ENCODE measurements around the gene SCN7A. TPM values are rescaled to one million over a fixed set of nuclear protein-coding genes. Genes with fewer than 3 reads are reported as not detected.

SCN7A gene
- polyA plus RNA-seq, 1 donor, result 6.7 TPM

GRCh38 chr2:166454006-166454595 is 39.9 kb downstream of the SCN7A start:
- DNase-seq, result no peak
- H3K36me3 ChIP-seq (ENCODE audit: control insufficient read depth, insufficient read depth, low read length), result no peaks in the 10 kb centered on the region
- H3K9me3 ChIP-seq (ENCODE audit: control insufficient read depth, low read depth, low read length), result no peaks in the 10 kb centered on the region
- no peak overlapping the region for H3K4me3 ChIP-seq (ENCODE audit: low read length)
- H3K27ac ChIP-seq (ENCODE audit: low read length), result no peak overlapping the region
- WGBS (ENCODE audit: insufficient coverage, low lambda C conversion rate), result 80% methylated on average over 1 of the region's 2 CpGs
- no peaks in the 10 kb centered on the region for H3K4me1 ChIP-seq (ENCODE audit: control insufficient read depth, insufficient read depth, low read length)
- no peaks in the 10 kb centered on the region for H3K27me3 ChIP-seq (ENCODE audit: control insufficient read depth, insufficient read depth, low read length)

DNA sequence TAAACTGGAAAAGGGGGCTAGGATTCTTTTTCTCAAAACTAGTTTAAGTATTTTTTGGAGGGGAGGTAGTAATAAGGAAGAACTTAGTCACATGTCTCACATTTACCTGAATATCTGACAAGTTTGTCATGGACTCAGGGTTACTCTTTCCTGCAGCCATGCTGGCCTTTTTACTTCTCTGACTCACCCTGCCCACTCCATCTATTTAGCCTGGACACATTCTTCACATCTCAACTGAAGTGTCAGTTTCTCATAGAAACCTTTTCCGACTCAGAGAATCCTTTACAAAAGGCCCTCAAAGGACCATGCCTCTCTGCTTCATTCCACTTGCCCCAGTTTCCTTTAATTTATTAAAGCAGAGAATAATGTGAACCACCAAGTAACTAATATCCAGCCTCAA is 42.6 kb downstream of the SCN7A start:
- DNase-seq, result no peak
- Histone ChIP-seq H3K27me3 (ENCODE audit: control insufficient read depth, insufficient read depth, low read length) (no peaks in the 10 kb centered on the region), H3K36me3 (ENCODE audit: control insufficient read depth, insufficient read depth, low read length) (no peaks in the 10 kb centered on the region), H3K4me1 (ENCODE audit: control insufficient read depth, insufficient read depth, low read length) (no peaks in the 10 kb centered on the region), H3K27ac (ENCODE audit: low read length) (no peak overlapping the region), H3K4me3 (ENCODE audit: low read length) (no peak overlapping the region), H3K9me3 (ENCODE audit: control insufficient read depth, low read depth, low read length) (no peaks in the 10 kb centered on the region)
- WGBS (ENCODE audit: insufficient coverage, low lambda C conversion rate), result no CpG with 5 or more reads among the region's 1 CpG

DNA sequence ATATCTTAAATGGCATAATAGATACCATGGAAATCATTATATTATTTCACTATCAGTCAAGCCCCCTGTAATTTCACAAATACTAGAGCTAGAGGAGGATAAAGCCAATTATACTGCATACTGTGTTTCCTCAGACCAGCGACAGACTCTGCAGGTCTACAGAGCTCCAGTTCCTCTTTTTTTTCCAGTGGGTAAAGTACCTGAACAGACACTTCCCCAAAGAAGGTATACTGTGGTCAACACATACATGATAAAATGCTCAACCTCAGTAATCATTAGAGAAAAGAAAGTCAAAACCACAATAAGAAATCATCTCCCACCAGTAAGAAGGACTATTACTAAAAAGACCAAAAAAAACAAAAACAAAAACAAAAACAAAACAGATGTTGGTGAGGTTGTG is 44.6 kb downstream of the SCN7A start:
- DNase-seq, result no peak
- no peaks in the 10 kb centered on the region for H3K36me3 ChIP-seq (ENCODE audit: control insufficient read depth, insufficient read depth, low read length)
- no peaks in the 10 kb centered on the region for H3K27me3 ChIP-seq (ENCODE audit: control insufficient read depth, insufficient read depth, low read length)
- H3K27ac ChIP-seq (ENCODE audit: low read length), result no peak overlapping the region
- no peaks in the 10 kb centered on the region for H3K4me1 ChIP-seq (ENCODE audit: control insufficient read depth, insufficient read depth, low read length)
- H3K4me3 ChIP-seq (ENCODE audit: low read length), result no peak overlapping the region
- WGBS (ENCODE audit: insufficient coverage, low lambda C conversion rate), result no CpG with 5 or more reads among the region's 1 CpG
- no peaks in the 10 kb centered on the region for H3K9me3 ChIP-seq (ENCODE audit: control insufficient read depth, low read depth, low read length)

- Histone ChIP-seq H3K4me3 (ENCODE audit: low read length) (no peak overlapping the region), H3K4me1 (ENCODE audit: control insufficient read depth, insufficient read depth, low read length) (no peaks in the 10 kb centered on the region), H3K9me3 (ENCODE audit: control insufficient read depth, low read depth, low read length) (no peaks in the 10 kb centered on the region), H3K36me3 (ENCODE audit: control insufficient read depth, insufficient read depth, low read length) (no peaks in the 10 kb centered on the region), H3K27ac (ENCODE audit: low read length) (no peak overlapping the region), H3K27me3 (ENCODE audit: control insufficient read depth, insufficient read depth, low read length) (no peaks in the 10 kb centered on the region)
- DNase-seq, result no peak
These were observed 45.9 kb downstream of the SCN7A start for GRCh38 chr2:166448106-166448505.

GRCh38 chr2:166444306-166444705 is 49.7 kb downstream of the SCN7A start:
- no peak overlapping the region for H3K4me3 ChIP-seq (ENCODE audit: low read length)
- no peak overlapping the region for H3K27ac ChIP-seq (ENCODE audit: low read length)
- DNase-seq, result no peak
- H3K36me3 ChIP-seq (ENCODE audit: control insufficient read depth, insufficient read depth, low read length), result no peaks in the 10 kb centered on the region
- no peaks in the 10 kb centered on the region for H3K9me3 ChIP-seq (ENCODE audit: control insufficient read depth, low read depth, low read length)
- no peaks in the 10 kb centered on the region for H3K27me3 ChIP-seq (ENCODE audit: control insufficient read depth, insufficient read depth, low read length)
- no peaks in the 10 kb centered on the region for H3K4me1 ChIP-seq (ENCODE audit: control insufficient read depth, insufficient read depth, low read length)

DNA sequence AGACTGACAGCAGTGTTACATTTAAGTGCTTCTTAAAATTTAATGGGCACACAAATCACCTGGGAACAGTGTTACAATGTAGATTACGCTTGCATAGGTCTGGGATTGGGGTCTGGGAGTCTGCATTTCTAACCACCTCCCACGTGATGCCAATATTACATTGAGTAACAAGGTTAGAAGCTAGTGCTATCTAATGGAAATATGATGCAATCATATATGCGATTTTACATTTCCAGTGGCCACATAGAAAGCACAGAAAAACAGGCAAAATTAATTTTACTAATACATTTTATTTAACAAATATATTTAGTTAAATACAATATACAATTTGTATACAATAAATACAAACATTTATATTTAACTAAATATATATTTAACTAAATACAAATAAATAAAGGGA is 53.7 kb downstream of the SCN7A start:
- Histone ChIP-seq H3K4me1 (ENCODE audit: control insufficient read depth, insufficient read depth, low read length) (no peaks in the 10 kb centered on the region), H3K36me3 (ENCODE audit: control insufficient read depth, insufficient read depth, low read length) (no peaks in the 10 kb centered on the region), H3K9me3 (ENCODE audit: control insufficient read depth, low read depth, low read length) (no peaks in the 10 kb centered on the region), H3K27ac (ENCODE audit: low read length) (no peak overlapping the region), H3K27me3 (ENCODE audit: control insufficient read depth, insufficient read depth, low read length) (no peaks in the 10 kb centered on the region), H3K4me3 (ENCODE audit: low read length) (no peak overlapping the region)
- WGBS (ENCODE audit: insufficient coverage, low lambda C conversion rate), result 100% methylated on average over 1 of the region's 3 CpGs
- no peak for DNase-seq

- Histone ChIP-seq H3K27me3 (ENCODE audit: control insufficient read depth, insufficient read depth, low read length) (no peaks in the 10 kb centered on the region), H3K9me3 (ENCODE audit: control insufficient read depth, low read depth, low read length) (no peaks in the 10 kb centered on the region), H3K36me3 (ENCODE audit: control insufficient read depth, insufficient read depth, low read length) (no peaks in the 10 kb centered on the region), H3K4me3 (ENCODE audit: low read length) (no peak overlapping the region), H3K4me1 (ENCODE audit: control insufficient read depth, insufficient read depth, low read length) (no peaks in the 10 kb centered on the region), H3K27ac (ENCODE audit: low read length) (no peak overlapping the region)
- no peak for DNase-seq
These were observed 55.0 kb downstream of the SCN7A start for GRCh38 chr2:166439078-166439477.

DNA sequence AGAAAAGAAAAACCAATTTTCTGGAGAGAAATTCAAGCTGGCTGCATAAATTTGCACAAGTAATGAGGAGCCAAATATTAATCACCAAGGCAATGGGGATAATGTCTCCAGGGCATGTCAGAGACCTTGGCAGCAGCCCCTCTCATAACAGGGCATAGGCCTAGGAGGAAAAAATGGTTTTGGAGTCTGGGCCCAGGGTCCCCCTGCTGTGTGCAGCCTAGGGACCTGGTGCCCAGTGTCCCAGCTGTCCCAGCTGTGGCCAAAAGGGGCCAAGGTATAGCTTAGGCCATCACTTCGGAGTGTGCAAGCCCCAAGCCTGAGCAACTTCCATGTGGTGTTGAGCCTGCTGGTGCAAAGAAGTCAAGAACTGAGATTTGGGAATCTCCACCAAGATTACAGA is 57.1 kb downstream of the SCN7A start:
- Histone ChIP-seq H3K9me3 (ENCODE audit: control insufficient read depth, low read depth, low read length) (no peaks in the 10 kb centered on the region), H3K4me3 (ENCODE audit: low read length) (no peak overlapping the region), H3K27ac (ENCODE audit: low read length) (no peak overlapping the region), H3K4me1 (ENCODE audit: control insufficient read depth, insufficient read depth, low read length) (no peaks in the 10 kb centered on the region), H3K36me3 (ENCODE audit: control insufficient read depth, insufficient read depth, low read length) (no peaks in the 10 kb centered on the region), H3K27me3 (ENCODE audit: control insufficient read depth, insufficient read depth, low read length) (no peaks in the 10 kb centered on the region)
- WGBS (ENCODE audit: insufficient coverage, low lambda C conversion rate), result no CpG with 5 or more reads among the region's 1 CpG
- DNase-seq, result no peak

DNA sequence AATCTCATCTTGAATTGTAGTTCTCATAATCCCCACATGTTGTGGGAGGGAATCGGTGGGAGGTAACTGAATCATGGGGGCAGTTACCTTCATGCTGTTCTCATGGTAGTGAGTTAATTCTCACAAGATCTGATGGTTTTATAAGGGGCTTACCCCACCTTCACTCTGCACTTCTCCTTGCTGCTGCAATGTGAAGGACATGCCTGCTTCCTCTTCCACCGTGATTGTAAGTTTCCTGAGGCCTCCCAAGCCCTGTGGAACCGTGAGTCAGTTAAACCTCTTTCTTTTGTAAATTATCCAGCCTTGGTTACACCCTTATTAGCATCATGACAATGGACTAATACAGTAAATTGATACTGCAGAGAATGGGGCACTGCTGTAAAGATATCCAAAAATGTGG is 57.9 kb downstream of the SCN7A start:
- Histone ChIP-seq H3K36me3 (ENCODE audit: control insufficient read depth, insufficient read depth, low read length) (no peaks in the 10 kb centered on the region), H3K4me1 (ENCODE audit: control insufficient read depth, insufficient read depth, low read length) (no peaks in the 10 kb centered on the region), H3K27ac (ENCODE audit: low read length) (no peak overlapping the region), H3K9me3 (ENCODE audit: control insufficient read depth, low read depth, low read length) (no peaks in the 10 kb centered on the region), H3K4me3 (ENCODE audit: low read length) (no peak overlapping the region), H3K27me3 (ENCODE audit: control insufficient read depth, insufficient read depth, low read length) (no peaks in the 10 kb centered on the region)
- no peak for DNase-seq
- 80% methylated on average over 1 of the region's 3 CpGs for WGBS (ENCODE audit: insufficient coverage, low lambda C conversion rate)

DNA sequence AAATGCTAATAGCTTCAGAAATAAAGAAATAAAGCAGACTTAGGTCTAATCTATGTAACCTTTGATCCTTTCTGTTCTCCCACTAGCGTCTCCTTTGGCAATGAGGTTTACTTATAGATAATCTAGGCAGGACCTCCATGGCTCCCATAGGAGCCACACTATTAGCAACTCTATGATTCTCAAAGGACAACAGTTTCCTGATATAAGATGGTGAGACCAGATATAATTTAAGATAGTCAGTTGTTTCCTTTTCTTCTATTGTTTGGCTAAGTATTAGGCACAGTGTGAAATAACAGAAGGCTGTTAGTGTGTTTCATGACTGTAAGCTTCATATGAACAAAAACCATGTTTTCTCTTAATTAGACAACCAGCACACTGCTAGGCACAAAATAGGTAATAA is 59.6 kb downstream of the SCN7A start:
- Histone ChIP-seq H3K4me3 (ENCODE audit: low read length) (no peak overlapping the region), H3K27me3 (ENCODE audit: control insufficient read depth, insufficient read depth, low read length) (no peaks in the 10 kb centered on the region), H3K36me3 (ENCODE audit: control insufficient read depth, insufficient read depth, low read length) (no peaks in the 10 kb centered on the region), H3K4me1 (ENCODE audit: control insufficient read depth, insufficient read depth, low read length) (no peaks in the 10 kb centered on the region), H3K27ac (ENCODE audit: low read length) (no peak overlapping the region), H3K9me3 (ENCODE audit: control insufficient read depth, low read depth, low read length) (no peaks in the 10 kb centered on the region)
- WGBS (ENCODE audit: insufficient coverage, low lambda C conversion rate), result no CpG with 5 or more reads among the region's 1 CpG
- no peak for DNase-seq

- no peak for DNase-seq
- no peaks in the 10 kb centered on the region for H3K27me3 ChIP-seq (ENCODE audit: control insufficient read depth, insufficient read depth, low read length)
- H3K36me3 ChIP-seq (ENCODE audit: control insufficient read depth, insufficient read depth, low read length), result no peaks in the 10 kb centered on the region
- 17% methylated on average over 1 of the region's 1 CpG for WGBS (ENCODE audit: insufficient coverage, low lambda C conversion rate)
- no peaks in the 10 kb centered on the region for H3K9me3 ChIP-seq (ENCODE audit: control insufficient read depth, low read depth, low read length)
- no peak overlapping the region for H3K27ac ChIP-seq (ENCODE audit: low read length)
- H3K4me1 ChIP-seq (ENCODE audit: control insufficient read depth, insufficient read depth, low read length), result no peaks in the 10 kb centered on the region
- H3K4me3 ChIP-seq (ENCODE audit: low read length), result no peak overlapping the region
These were observed 60.6 kb downstream of the SCN7A start for GRCh38 chr2:166433457-166433856.
